ENCODE measurements around the gene SLC2A5.
"Not testable (repeated sequence)": the region's sequence is repeated elsewhere in the genome, so short reads cannot be mapped to it uniquely, and the experiment has no call there.

The SLC2A5 gene

DNA sequence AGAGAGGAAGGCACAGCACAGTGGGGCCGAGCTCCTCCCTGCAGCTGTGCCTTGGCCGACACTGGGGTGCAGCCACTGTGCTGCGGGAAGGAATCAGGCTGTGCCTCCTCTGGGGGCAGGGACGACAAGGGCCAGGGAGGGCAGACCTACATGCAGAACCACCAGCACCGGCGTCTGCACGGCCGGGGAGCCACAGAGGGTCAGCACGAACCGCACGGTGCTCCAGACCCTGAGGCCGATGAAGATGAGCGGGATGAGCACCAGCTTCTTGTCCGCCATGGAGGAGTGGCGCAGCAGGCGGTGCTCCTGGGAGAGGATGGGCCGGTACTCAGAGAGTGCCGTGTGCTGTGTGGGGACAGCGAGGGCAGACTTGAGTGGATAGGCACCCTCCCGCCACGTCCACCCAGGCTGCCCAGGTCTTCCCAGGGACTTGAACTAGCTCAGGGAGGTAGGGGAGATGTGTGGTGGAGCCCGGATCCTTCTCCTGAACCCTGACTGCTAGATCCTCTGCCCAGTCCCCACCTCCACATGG is 36.0 kb upstream of the SLC2A5 start:
- peaks cover 3% of the 10 kb centered on the region for H3K4me1 ChIP-seq (ENCODE audit: control insufficient read depth, insufficient read depth, low read length)
- H3K4me3 ChIP-seq (ENCODE audit: low read depth, low read length), result no peak overlapping the region
- no peaks in the 10 kb centered on the region for H3K36me3 ChIP-seq (ENCODE audit: control insufficient read depth, insufficient read depth, low read length)
- H3K27me3 ChIP-seq (ENCODE audit: control insufficient read depth, insufficient read depth, low read length), result no peaks in the 10 kb centered on the region
- H3K9me3 ChIP-seq (ENCODE audit: control insufficient read depth, insufficient read depth, low read length), result no peaks in the 10 kb centered on the region
- H3K9ac ChIP-seq (ENCODE audit: low read depth, low read length), result no peak overlapping the region

DNA sequence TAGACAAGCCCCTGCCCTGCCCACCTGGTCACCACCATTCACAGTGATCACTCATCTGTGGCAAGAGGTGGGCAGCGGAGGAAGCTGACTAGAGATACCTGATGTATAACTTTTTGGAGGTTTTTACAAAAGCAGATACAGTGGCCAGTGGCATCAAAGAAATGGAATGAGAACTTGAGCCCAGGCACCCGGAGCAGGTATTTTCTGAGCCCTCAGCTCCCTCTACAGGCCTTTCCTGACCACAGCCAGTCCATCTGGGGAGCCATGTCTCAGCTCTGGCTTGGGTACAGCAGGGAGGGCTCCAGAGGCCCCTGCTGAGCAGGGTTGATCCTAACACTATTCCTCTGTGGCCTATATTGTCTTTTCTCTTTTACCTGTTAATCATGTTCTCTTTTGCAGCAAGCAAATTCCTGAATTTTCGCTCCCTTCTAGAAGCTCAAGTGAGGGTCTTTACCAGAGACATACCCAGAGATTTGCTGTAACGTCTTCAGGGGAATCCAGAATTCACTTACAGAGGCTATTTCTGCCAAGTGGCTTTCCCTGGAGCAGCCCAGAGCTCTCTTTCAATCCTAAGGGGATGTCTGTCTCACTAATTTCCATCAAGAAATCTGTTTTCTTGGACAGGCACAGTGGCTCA is 32.2 kb upstream of the SLC2A5 start:
- no peak overlapping the region for H3K4me3 ChIP-seq (ENCODE audit: low read depth, low read length)
- H3K36me3 ChIP-seq (ENCODE audit: control insufficient read depth, insufficient read depth, low read length), result no peaks in the 10 kb centered on the region
- no peak overlapping the region for H3K9ac ChIP-seq (ENCODE audit: low read depth, low read length)
- no peaks in the 10 kb centered on the region for H3K9me3 ChIP-seq (ENCODE audit: control insufficient read depth, insufficient read depth, low read length)
- H3K4me1 ChIP-seq (ENCODE audit: control insufficient read depth, insufficient read depth, low read length), result peaks cover 3% of the 10 kb centered on the region
- H3K27me3 ChIP-seq (ENCODE audit: control insufficient read depth, insufficient read depth, low read length), result no peaks in the 10 kb centered on the region

DNA sequence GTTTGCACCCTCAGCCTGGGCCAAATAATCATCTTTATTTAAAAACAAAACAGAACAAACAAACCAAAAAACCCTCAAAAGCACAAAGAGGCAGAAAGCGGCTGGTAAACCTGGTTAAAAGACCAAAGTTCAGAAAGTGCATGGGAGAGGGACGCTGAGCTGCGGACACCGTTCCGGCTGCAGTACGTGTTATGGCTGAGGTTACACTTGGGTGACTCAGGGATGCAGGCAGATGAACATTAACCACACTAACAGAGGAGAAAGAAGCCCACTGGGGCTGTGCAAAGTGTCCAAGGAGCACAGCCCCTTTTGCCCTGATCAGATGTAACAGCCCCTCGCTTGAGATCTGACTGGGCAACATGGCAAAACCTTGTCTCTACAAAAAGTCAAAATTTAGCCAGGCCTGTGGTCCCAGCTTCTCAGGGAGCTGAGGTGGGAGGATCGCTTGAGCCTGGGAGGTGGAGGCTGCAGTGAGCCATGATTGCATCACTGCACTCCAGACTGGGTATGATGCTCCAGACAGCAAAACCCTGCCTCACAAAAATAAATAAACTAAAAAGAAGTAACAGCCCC is 31.1 kb upstream of the SLC2A5 start:
- Histone ChIP-seq H3K4me1 (ENCODE audit: control insufficient read depth, insufficient read depth, low read length) (peaks cover 3% of the 10 kb centered on the region), H3K4me3 (ENCODE audit: low read depth, low read length) (no peak overlapping the region), H3K27me3 (ENCODE audit: control insufficient read depth, insufficient read depth, low read length) (no peaks in the 10 kb centered on the region), H3K36me3 (ENCODE audit: control insufficient read depth, insufficient read depth, low read length) (no peaks in the 10 kb centered on the region), H3K9me3 (ENCODE audit: control insufficient read depth, insufficient read depth, low read length) (peaks cover 7% of the 10 kb centered on the region), H3K9ac (ENCODE audit: low read depth, low read length) (no peak overlapping the region)

DNA sequence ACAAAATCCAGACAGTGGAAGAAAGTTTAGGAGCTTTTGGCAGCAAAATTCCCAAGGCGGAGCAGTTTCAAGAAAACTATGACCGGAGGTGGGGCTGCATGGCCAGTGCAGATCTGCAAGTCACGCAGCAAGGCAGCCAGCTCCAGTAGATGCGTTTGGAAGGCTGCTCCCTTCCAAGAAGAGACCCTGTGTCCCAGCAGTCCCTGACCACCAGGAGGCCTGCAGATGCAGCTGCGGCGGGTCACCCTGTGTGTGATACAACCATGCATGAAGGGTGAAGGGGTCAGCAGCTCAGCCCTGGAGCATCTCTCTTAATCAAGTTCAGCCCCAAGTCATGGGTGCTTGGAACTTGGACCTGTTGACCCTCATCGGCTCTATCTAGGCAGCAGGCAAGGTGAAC is 30.1 kb upstream of the SLC2A5 start:
- Histone ChIP-seq H3K9ac (ENCODE audit: low read depth, low read length) (no peak overlapping the region), H3K9me3 (ENCODE audit: control insufficient read depth, insufficient read depth, low read length) (peaks cover 7% of the 10 kb centered on the region), H3K4me1 (ENCODE audit: control insufficient read depth, insufficient read depth, low read length) (peaks cover 3% of the 10 kb centered on the region), H3K4me3 (ENCODE audit: low read depth, low read length) (no peak overlapping the region), H3K27me3 (ENCODE audit: control insufficient read depth, insufficient read depth, low read length) (no peaks in the 10 kb centered on the region), H3K36me3 (ENCODE audit: control insufficient read depth, insufficient read depth, low read length) (no peaks in the 10 kb centered on the region)

DNA sequence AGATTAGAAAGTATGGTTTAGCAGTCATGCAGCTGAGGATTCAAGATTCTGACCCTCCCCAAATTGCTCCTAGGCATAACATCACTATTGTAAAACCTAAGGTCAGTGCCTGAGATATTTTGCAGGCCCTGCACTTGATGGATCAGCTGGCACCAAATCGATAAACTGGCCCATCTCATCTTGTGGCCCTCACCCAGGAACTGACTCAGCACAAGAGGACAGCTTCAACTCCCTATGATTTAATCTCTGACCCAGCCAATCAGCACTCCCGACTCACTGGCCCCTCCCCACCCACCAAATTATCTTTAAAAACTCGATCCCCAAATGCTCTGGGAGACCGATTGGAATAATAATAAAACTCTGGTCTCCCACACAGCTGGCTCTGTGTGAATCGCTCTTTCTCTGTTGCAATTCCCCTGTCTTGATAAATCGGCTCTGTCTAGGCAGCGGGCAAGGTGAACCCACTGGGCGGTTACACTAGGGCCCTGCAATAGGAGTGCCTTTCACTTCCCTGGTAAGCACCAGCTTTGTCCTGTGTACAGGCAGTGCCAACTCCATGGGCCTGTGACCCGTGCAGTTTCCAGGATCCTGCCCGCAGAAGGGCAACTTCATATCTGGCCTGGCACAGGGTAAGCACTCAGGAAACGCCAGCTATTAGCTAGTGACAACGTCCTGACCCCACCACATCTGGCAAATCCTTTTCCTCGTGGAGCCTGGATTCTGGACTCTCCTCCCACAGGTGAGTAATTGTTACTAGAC is 28.7 kb upstream of the SLC2A5 start:
- Histone ChIP-seq H3K4me1 (ENCODE audit: control insufficient read depth, insufficient read depth, low read length) (peaks cover 3% of the 10 kb centered on the region), H3K36me3 (ENCODE audit: control insufficient read depth, insufficient read depth, low read length) (no peaks in the 10 kb centered on the region), H3K9me3 (ENCODE audit: control insufficient read depth, insufficient read depth, low read length) (peaks cover 7% of the 10 kb centered on the region), H3K27me3 (ENCODE audit: control insufficient read depth, insufficient read depth, low read length) (no peaks in the 10 kb centered on the region), H3K9ac (ENCODE audit: low read depth, low read length) (no peak overlapping the region), H3K4me3 (ENCODE audit: low read depth, low read length) (no peak overlapping the region)

DNA sequence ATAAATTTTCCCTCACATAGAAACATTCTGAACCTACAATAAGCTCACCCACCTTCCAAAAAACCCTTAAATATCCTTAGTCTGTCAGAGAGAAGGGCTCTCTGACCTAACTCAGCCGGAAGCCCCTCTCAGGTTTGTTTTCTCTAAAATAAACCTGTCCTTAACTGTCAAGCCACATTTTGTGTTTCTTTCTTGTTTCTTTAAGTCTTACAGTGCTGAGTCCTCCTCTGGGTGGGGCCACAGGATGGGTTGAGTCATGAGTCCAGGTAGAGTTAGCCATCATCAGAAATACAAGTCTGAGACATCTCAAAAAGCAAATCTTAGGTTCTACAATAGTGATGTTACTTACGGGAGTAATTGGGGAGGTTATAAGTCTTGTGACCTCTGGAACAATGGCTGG is 26.4 kb upstream of the SLC2A5 start:
- no peak overlapping the region for H3K9ac ChIP-seq (ENCODE audit: low read depth, low read length)
- H3K36me3 ChIP-seq (ENCODE audit: control insufficient read depth, insufficient read depth, low read length), result no peaks in the 10 kb centered on the region
- no peaks in the 10 kb centered on the region for H3K4me1 ChIP-seq (ENCODE audit: control insufficient read depth, insufficient read depth, low read length)
- no peaks in the 10 kb centered on the region for H3K27me3 ChIP-seq (ENCODE audit: control insufficient read depth, insufficient read depth, low read length)
- no peak overlapping the region for H3K4me3 ChIP-seq (ENCODE audit: low read depth, low read length)
- H3K9me3 ChIP-seq (ENCODE audit: control insufficient read depth, insufficient read depth, low read length), result peaks cover 7% of the 10 kb centered on the region

DNA sequence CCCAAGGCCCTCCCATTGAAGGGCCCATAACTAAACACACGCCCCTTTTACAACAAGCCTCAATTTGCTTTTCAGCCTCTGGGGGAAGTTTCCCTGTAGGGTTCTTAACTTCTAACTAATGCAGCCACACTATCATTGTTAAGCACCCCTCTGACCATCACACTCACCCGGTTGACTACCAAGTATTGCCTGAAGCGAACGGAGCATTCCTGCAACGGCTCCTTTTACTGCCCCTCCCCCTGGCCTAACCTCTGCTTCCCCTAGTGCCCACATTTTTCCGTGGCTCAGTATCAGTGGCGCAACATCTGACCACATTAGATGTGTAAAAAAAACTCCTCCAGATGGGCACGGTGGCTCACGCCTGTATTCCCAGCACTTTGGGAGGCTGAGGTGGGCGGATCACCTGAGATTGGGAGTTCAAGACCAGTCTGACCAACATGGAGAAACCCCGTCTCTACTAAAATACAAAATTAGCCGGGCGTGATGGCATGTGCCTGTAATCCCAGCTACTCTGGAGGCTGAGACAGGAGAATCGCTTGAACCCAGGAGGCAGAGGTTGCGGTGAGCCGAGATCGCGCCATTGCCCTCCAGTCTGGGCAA is 24.7 kb upstream of the SLC2A5 start:
- H3K9ac ChIP-seq (ENCODE audit: low read depth, low read length); H3K36me3 ChIP-seq (ENCODE audit: control insufficient read depth, insufficient read depth, low read length); H3K4me1 ChIP-seq (ENCODE audit: control insufficient read depth, insufficient read depth, low read length); H3K27me3 ChIP-seq (ENCODE audit: control insufficient read depth, insufficient read depth, low read length); H3K4me3 ChIP-seq (ENCODE audit: low read depth, low read length); H3K9me3 ChIP-seq (ENCODE audit: control insufficient read depth, insufficient read depth, low read length): not testable (repeated sequence)

DNA sequence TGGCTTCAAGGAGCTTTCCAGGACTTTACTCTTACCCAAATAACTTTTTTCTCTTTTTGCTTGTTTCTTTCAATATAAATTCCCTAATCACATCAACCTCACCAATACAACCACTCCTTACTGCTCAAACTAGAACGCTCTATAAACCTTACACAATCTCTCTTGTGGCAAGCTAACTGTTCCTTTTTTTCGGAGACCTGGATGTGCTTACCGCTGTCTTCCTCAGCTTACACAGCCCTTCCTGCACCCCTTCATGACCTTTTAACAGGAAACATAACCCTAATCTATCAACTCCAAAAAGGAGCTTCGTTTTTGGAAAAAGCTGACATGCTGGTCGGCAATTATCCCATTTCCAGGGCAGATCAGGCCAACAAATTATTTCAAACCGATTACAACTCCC is 24.1 kb upstream of the SLC2A5 start:
- Histone ChIP-seq H3K36me3 (ENCODE audit: control insufficient read depth, insufficient read depth, low read length) (no peaks in the 10 kb centered on the region), H3K9ac (ENCODE audit: low read depth, low read length) (no peak overlapping the region), H3K4me1 (ENCODE audit: control insufficient read depth, insufficient read depth, low read length) (no peaks in the 10 kb centered on the region), H3K27me3 (ENCODE audit: control insufficient read depth, insufficient read depth, low read length) (no peaks in the 10 kb centered on the region), H3K4me3 (ENCODE audit: low read depth, low read length) (no peak overlapping the region), H3K9me3 (ENCODE audit: control insufficient read depth, insufficient read depth, low read length) (peaks cover 7% of the 10 kb centered on the region)

DNA sequence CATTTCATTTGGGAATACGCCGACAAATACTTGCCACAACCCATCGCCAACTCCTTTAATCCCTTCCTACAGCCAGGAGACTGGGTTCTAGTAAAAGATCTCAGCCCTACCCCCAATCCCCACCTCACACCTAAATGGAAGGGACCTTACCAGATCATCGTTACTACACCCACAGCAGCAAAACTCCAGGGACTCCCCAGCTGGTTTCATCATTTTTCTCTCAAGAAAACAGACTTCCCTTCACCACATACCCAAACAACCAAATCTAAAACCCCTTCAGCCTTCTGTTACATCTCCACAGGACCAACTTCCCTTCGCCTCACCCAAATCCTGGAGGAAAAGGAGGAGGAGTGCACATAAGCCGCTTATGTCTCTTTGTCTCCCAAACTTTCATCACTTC is 23.7 kb upstream of the SLC2A5 start:
- H3K4me3 ChIP-seq (ENCODE audit: low read depth, low read length), result no peak overlapping the region
- H3K9me3 ChIP-seq (ENCODE audit: control insufficient read depth, insufficient read depth, low read length), result peaks cover 7% of the 10 kb centered on the region
- no peak overlapping the region for H3K9ac ChIP-seq (ENCODE audit: low read depth, low read length)
- H3K27me3 ChIP-seq (ENCODE audit: control insufficient read depth, insufficient read depth, low read length), result no peaks in the 10 kb centered on the region
- H3K36me3 ChIP-seq (ENCODE audit: control insufficient read depth, insufficient read depth, low read length), result no peaks in the 10 kb centered on the region
- no peaks in the 10 kb centered on the region for H3K4me1 ChIP-seq (ENCODE audit: control insufficient read depth, insufficient read depth, low read length)

DNA sequence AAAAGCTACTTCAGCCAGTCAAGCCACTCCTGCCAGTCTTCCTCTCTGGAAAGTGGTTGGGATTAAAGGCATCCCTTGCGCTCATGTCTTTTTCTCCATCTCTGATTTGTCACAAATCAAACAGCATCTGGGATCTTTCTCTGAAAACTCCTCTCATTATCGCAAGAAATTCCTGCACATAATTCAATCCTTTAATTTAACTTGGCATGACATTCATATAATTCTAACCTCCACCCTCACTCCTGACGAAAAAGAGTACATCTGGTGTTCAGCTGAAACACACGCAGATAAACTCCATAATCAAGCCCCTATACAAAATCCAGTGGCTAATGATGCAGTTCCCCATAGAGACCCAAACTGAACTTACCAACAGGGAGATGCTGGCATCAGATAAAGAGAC is 19.4 kb upstream of the SLC2A5 start:
- Histone ChIP-seq H3K36me3 (ENCODE audit: control insufficient read depth, insufficient read depth, low read length) (no peaks in the 10 kb centered on the region), H3K4me1 (ENCODE audit: control insufficient read depth, insufficient read depth, low read length) (no peaks in the 10 kb centered on the region), H3K9me3 (ENCODE audit: control insufficient read depth, insufficient read depth, low read length) (no peaks in the 10 kb centered on the region), H3K9ac (ENCODE audit: low read depth, low read length) (no peak overlapping the region), H3K4me3 (ENCODE audit: low read depth, low read length) (no peak overlapping the region), H3K27me3 (ENCODE audit: control insufficient read depth, insufficient read depth, low read length) (no peaks in the 10 kb centered on the region)

DNA sequence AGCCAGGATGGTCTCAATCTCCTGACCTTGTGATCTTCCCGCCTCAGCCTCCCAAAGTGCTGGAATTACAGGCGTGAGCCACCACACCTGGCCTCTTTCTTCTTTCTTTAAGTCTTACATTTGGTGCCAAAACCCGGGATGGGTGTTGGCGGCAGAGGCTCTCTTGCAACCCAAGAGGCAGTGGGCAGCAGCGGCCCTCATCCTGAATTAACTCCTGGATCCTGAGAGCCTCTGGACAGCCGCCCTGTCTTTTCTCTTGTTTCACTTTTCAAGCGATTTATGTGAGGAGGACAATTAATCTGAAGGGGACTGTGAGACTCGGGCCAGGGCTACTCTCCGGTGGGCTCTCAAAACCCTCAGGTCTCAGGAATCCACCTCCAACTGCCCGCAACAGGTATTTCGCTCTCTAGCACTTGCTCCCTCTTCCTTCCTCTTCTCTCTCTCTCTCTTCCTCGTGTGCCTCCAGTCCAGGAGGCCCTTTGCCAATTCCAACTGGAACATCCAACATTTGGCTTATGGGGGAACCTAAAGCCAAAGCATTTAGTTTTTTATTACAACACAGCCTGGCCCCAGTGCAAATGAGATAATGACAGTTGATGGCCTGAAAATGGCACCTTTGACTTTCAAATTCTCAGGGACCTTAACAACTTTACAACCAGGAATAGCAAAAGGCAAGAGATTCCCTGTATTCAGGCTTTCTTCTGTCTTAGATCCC is 18.1 kb upstream of the SLC2A5 start:
- no peak overlapping the region for H3K9ac ChIP-seq (ENCODE audit: low read depth, low read length)
- H3K4me1 ChIP-seq (ENCODE audit: control insufficient read depth, insufficient read depth, low read length), result no peaks in the 10 kb centered on the region
- no peaks in the 10 kb centered on the region for H3K9me3 ChIP-seq (ENCODE audit: control insufficient read depth, insufficient read depth, low read length)
- no peaks in the 10 kb centered on the region for H3K36me3 ChIP-seq (ENCODE audit: control insufficient read depth, insufficient read depth, low read length)
- no peaks in the 10 kb centered on the region for H3K27me3 ChIP-seq (ENCODE audit: control insufficient read depth, insufficient read depth, low read length)
- no peak overlapping the region for H3K4me3 ChIP-seq (ENCODE audit: low read depth, low read length)

All from iPS-15b (cell line).